ENCODE data around the gene LRMDA. TPM values are rescaled to one million over a fixed set of nuclear protein-coding genes. Genes with fewer than 3 reads are reported as not detected.
"Not testable (repeated sequence)": the region's sequence is repeated elsewhere in the genome, so short reads cannot be mapped to it uniquely, and the experiment has no call there.

LRMDA gene
- total and polyA plus RNA-seq, 2 of the 13 experiments (the other 11 are each of a cell fraction or from before 2014, with no cell fraction given): 13.4 to 22.0 TPM

- Histone ChIP-seq H3K4me2 (ENCODE audit: low read depth, low read length) (peak overlapping the region; percentile 93), H3K27ac (ENCODE audit: extremely low read length, insufficient read depth, low read length) (peak overlapping the region; percentile 54), H3K4me1 (ENCODE audit: insufficient read depth, low read length) (peaks cover 40% of the 10 kb centered on the region), H3K9ac (ENCODE audit: insufficient read depth, low read depth, low read length) (peak overlapping the region; percentile 52; the same call in 1 of the 2 replicates), H2AFZ (ENCODE audit: low read length) (peak overlapping the region; percentile 52), H3K4me3 (replicated peaks in 1 of 3; ENCODE audit: insufficient read depth in 1 of 3, low read depth in 2 of 3, low read length in 3 of 3) (peak overlapping the region; percentile 44 to 62 (median 45); a peak in 5 of 6 replicates)
- in situ Hi-C loops (cut with HindIII; ENCODE audit: extremely low pct_ligation_motif_present, low pct_unique_long_range_greater_than_20kb); H3K36me3 ChIP-seq (replicated peaks in 1 of 2; ENCODE audit: control insufficient read depth in 1 of 2, insufficient read depth in 2 of 2, low read length in 2 of 2); H3K27me3 ChIP-seq (ENCODE audit: control insufficient read depth in 1 of 2, insufficient read depth in 2 of 2, low read length in 2 of 2); FAIRE-seq; H4K20me1 ChIP-seq (ENCODE audit: insufficient read depth, low read length); CTCF ChIA-PET (ENCODE audit: low intra/inter-chr PET ratio, low total read pairs); BruUV-seq (replicated peaks); H3K9me3 ChIP-seq (ENCODE audit: low read length); H3K79me2 ChIP-seq (ENCODE audit: insufficient read depth, low read length); TF ChIP-seq FOXA1, SOX6, NONO (IDR thresholded peaks at IDR 0.05): not testable (repeated sequence)
- DNase-seq (ENCODE audit: low spot score): peak; percentile 75
- 21% methylated on average over 4 of the region's 16 CpGs for WGBS (ENCODE audit: low lambda C conversion rate)
- POLR2A ChIA-PET: interaction anchor here (0.8 to 2.9 kb wide), 6 partner anchors 10 to 252 kb away, joined by 3 to 16 read pairs (median 6); partner anchors contain the start of genes LRMDA and ZNF503
- peak; percentile 85 for ATAC-seq
- intact Hi-C loops (cut with micrococcal nuclease; ENCODE audit: unreplicated experiment): loop anchor here (10.0 kb wide), 1 partner anchor 87 kb away; the partner anchor contains the start of gene LRMDA
- TF ChIP-seq FOSL2 (CRISPR knock-in tag; IDR thresholded peaks at IDR 0.05): peak; percentile 49
- TF ChIP-seq TSC22D2 (CRISPR knock-in tag; IDR thresholded peaks at IDR 0.05; ENCODE audit: borderline replicate concordance): 0 out of 2 replicates have a peak, but pooled peaks have one; percentile 69
- peak; percentile 20; the same call in 1 of the 2 replicates for TF ChIP-seq TFAP4 (IDR thresholded peaks at IDR 0.05; ENCODE audit: borderline replicate concordance, low read depth)
- TF ChIP-seq PHF8 (CRISPR knock-in tag; IDR thresholded peaks at IDR 0.05): peak; percentile 39
- TF ChIP-seq FOXA1 (CRISPR knock-in tag; IDR thresholded peaks at IDR 0.05): peak; percentile 94
- 0 out of 2 replicates have a peak, but pooled peaks have one; percentile 8 for TF ChIP-seq ZNF709 (CRISPR knock-in tag; IDR thresholded peaks at IDR 0.05)
- TF ChIP-seq KMT2B (CRISPR knock-in tag; IDR thresholded peaks at IDR 0.05): peak; percentile 62; the same call in 1 of the 2 replicates
- peak; percentile 66 for TF ChIP-seq SOX6 (CRISPR knock-in tag; IDR thresholded peaks at IDR 0.05)
- 0 out of 2 replicates have a peak, but pooled peaks have one; percentile 55 for TF ChIP-seq NONO (CRISPR knock-in tag; conservative IDR thresholded peaks at IDR 0.05)
- peak; percentile 61 for TF ChIP-seq ZMYM2 (CRISPR knock-in tag; IDR thresholded peaks at IDR 0.05)
- 0 out of 2 replicates have a peak, but pooled peaks have one; percentile 32 for TF ChIP-seq ZNF614 (CRISPR knock-in tag; IDR thresholded peaks at IDR 0.05; ENCODE audit: borderline replicate concordance)
- peak; percentile 66 for TF ChIP-seq ISL2 (CRISPR knock-in tag; IDR thresholded peaks at IDR 0.05)
- peak; percentile 29; the same call in 1 of the 2 replicates for TF ChIP-seq AHDC1 (CRISPR knock-in tag; IDR thresholded peaks at IDR 0.05; ENCODE audit: borderline replicate concordance)
- peak; percentile 43; the same call in 1 of the 2 replicates for TF ChIP-seq MAX (IDR thresholded peaks at IDR 0.05)
- peak; percentile 84; the same call in 1 of the 2 replicates for TF ChIP-seq ARHGAP35 (CRISPR knock-in tag; IDR thresholded peaks at IDR 0.05; ENCODE audit: borderline replicate concordance)
- TF ChIP-seq SMAD1 (CRISPR knock-in tag; IDR thresholded peaks at IDR 0.05; ENCODE audit: borderline replicate concordance, low read depth): 0 out of 2 replicates have a peak, but pooled peaks have one; percentile 65
These were observed 89.9 kb downstream of the LRMDA start for GRCh38 chr10:75521194-75521829.

Measured in HepG2 (cell line).